Astrocyte (in vitro differentiated cells and primary cell): Measurements from ENCODE around the gene CORO2B.

Experiments used
- CTCF ChIP-seq: IDR thresholded peaks from 2 replicates; pipeline ENCODE4 v1.5.1; 2011; ENCODE audit warnings: low read depth, mild to moderate bottlenecking, inconsistent platforms, low read length, moderate library complexity; ENCODE audit not compliant: insufficient read depth
- EZH2 ChIP-seq: IDR thresholded peaks from 2 replicates; pipeline ENCODE4 v1.6.1; 2012; ENCODE audit warnings: mild to moderate bottlenecking, low read length, inconsistent platforms; ENCODE audit not compliant: insufficient read depth

GRCh38 chr15:68559345-68560310, 19.2 kb upstream of the CORO2B start:
- TF ChIP-seq CTCF (peak; percentile 78), EZH2 (no peak)
